B cell (primary cell): ENCODE results near the gene APOC1.

ENCODE experiments used
- CTCF ChIP-seq: fragments of 200-600 bp; IDR thresholded peaks from one replicate; pipeline ENCODE4 v1.8.0; 2022; ENCODE audit warnings: antibody characterized with exemption, mild to moderate bottlenecking
- EZH2 ChIP-seq: IDR thresholded peaks from 2 replicates; pipeline ENCODE4 v1.6.1; 2012; ENCODE audit warnings: borderline replicate concordance, low read depth, mild to moderate bottlenecking, moderate library complexity, low read length; ENCODE audit not compliant: insufficient read depth, poor library complexity, severe bottlenecking

- TF ChIP-seq CTCF (no peak), EZH2 (no peak)
These were observed 20.9 kb upstream of the APOC1 start for GRCh38 chr19:44893332-44894051.
